CD4-positive, alpha-beta T cell (primary cell): Measurements from ENCODE around the gene SMOC2. TPM values are rescaled to one million over a fixed set of nuclear protein-coding genes. Genes with fewer than 3 reads are reported as not detected.

Experiments used
- ATAC-seq: fragments of 200-7000 bp; cut with Tn5 transposase; one replicate; pipeline ENCODE4 v1.10.0; 2022; ENCODE audit warnings: mild to moderate bottlenecking; ENCODE audit not compliant: poor library complexity
- CTCF ChIA-PET: fragments of 350-600 bp; sonication (Branson Sonifier 250); formaldehyde crosslinking; loops from one replicate; lab custom pipeline; 2021; ENCODE audit warnings: antibody characterized with exemption, inconsistent platforms; lab: Charles Lee
- POLR2A ChIA-PET: fragments of 350-600 bp; sonication (Branson Sonifier 250); formaldehyde crosslinking; loops from one replicate; lab custom pipeline; 2021; ENCODE audit warnings: antibody characterized with exemption, inconsistent platforms; lab: Charles Lee
- DNase-seq, 14 experiments: peaks; one replicate each; pipeline ENCODE4 v3.0.0-alpha.2; 2013 to 2020; ENCODE audit warnings: mixed read lengths in 2 of 14
- H3K27ac ChIP-seq, 2 donors: one replicate each; pipeline versions ENCODE4 v1.5.1 to v1.7.0; 2013; ENCODE audit warnings: low read length in 2 of 2, low read depth in 1 of 2, mild to moderate bottlenecking in 1 of 2
- H3K27me3 ChIP-seq, 2 experiments: 1 replicate in 1 of 2; 2 replicates in 1 of 2; pipeline versions ENCODE4 v1.6.1 to v1.7.0; 2013; ENCODE audit warnings: low read length in 2 of 2, control low read depth in 1 of 2, mild to moderate bottlenecking in 1 of 2, moderate library complexity in 1 of 2; ENCODE audit not compliant: insufficient read depth in 2 of 2, control insufficient read depth in 1 of 2
- H3K36me3 ChIP-seq: one replicate; pipeline ENCODE4 v1.6.1; 2013; ENCODE audit warnings: low read length, control low read depth; ENCODE audit not compliant: insufficient read depth
- H3K4me1 ChIP-seq: one replicate; pipeline ENCODE4 v1.6.1; 2013; ENCODE audit warnings: low read length, control low read depth; ENCODE audit not compliant: insufficient read depth
- H3K4me3 ChIP-seq: one replicate; pipeline ENCODE4 v1.5.1; 2013; ENCODE audit warnings: mild to moderate bottlenecking, low read length, moderate library complexity
- H3K9me3 ChIP-seq, 2 experiments: 1 replicate in 1 of 2; 2 replicates in 1 of 2; pipeline versions ENCODE4 v1.6.1 to v1.7.0; 2013; ENCODE audit warnings: low read length in 2 of 2, mild to moderate bottlenecking in 2 of 2, control low read depth in 1 of 2, moderate library complexity in 1 of 2; ENCODE audit not compliant: control insufficient read depth in 1 of 2, insufficient read depth in 1 of 2
- H3K27ac Mint-ChIP-seq: one replicate; pipeline ENCODE4 v1.8.0; 2020; ENCODE audit warnings: mixed read lengths
- H3K27me3 Mint-ChIP-seq: one replicate; pipeline ENCODE4 v1.8.0; 2021; ENCODE audit warnings: mixed read lengths
- H3K36me3 Mint-ChIP-seq: one replicate; pipeline ENCODE4 v1.8.0; 2021; ENCODE audit warnings: low read depth, mixed read lengths
- H3K4me1 Mint-ChIP-seq: one replicate; pipeline ENCODE4 v1.8.0; 2021; ENCODE audit warnings: low read depth, mixed read lengths
- H3K4me3 Mint-ChIP-seq: one replicate; pipeline ENCODE4 v1.8.0; 2020; ENCODE audit warnings: mild to moderate bottlenecking, mixed read lengths
- H3K9me3 Mint-ChIP-seq: one replicate; pipeline ENCODE4 v1.8.0; 2020; ENCODE audit warnings: mixed read lengths
- CTCF ChIP-seq: fragments of 200-600 bp; IDR thresholded peaks from one replicate; pipeline ENCODE4 v1.8.0; 2022; ENCODE audit warnings: antibody characterized with exemption, mild to moderate bottlenecking
- intact Hi-C, 2 experiments: fragments of 100-400 bp; cut with DNase I in 1 of 2; cut with micrococcal nuclease in 1 of 2; formaldehyde crosslinking; loops; one replicate each; pipeline versions ENCODE4 v1.15.1 to v1.9.0; 2023 to 2025; cut with DNase I, micrococcal nuclease
- total RNA-seq, 174 experiments: library from RNA in 2 of 174; stranded (reverse) in 2 of 174; gene quantifications; one replicate each; pipeline ENCODE4 v1.2.3 and lab custom pipeline; 2021 to 2026

The SMOC2 gene
- total RNA-seq, 2 experiments from 2014 or later = not detected

- no peak for TF ChIP-seq CTCF
- CTCF ChIA-PET = no interaction called here
- Histone ChIP-seq H3K27me3 (no peaks in the 10 kb centered on the region), H3K4me3 (no peak overlapping the region), H3K27ac (no peak overlapping the region), H3K4me1 (no peaks in the 10 kb centered on the region), H3K36me3 (no peaks in the 10 kb centered on the region), H3K9me3 (peaks cover 0 to 27% of the 10 kb centered on the region in 2 experiments)
- intact Hi-C loops = no loop called here
- no peaks in the 10 kb centered on the region for H3K36me3 Mint-ChIP-seq
- H3K9me3 Mint-ChIP-seq = no peaks in the 10 kb centered on the region
- DNase-seq = no peak
- H3K27ac Mint-ChIP-seq = no peak overlapping the region
- H3K4me1 Mint-ChIP-seq = no peaks in the 10 kb centered on the region
- H3K4me3 Mint-ChIP-seq = no peak overlapping the region
- H3K27me3 Mint-ChIP-seq = peaks cover 5% of the 10 kb centered on the region
- POLR2A ChIA-PET = no interaction called here
- no peak for ATAC-seq
These were observed 114.1 kb downstream of the SMOC2 start for GRCh38 chr6:168554898-168555617.

GRCh38 chr6:168555618-168556273 is 114.8 kb downstream of the SMOC2 start:
- Histone ChIP-seq H3K36me3 (no peaks in the 10 kb centered on the region), H3K4me3 (no peak overlapping the region), H3K27me3 (no peaks in the 10 kb centered on the region), H3K27ac (no peak overlapping the region), H3K4me1 (no peaks in the 10 kb centered on the region), H3K9me3 (peaks cover 0 to 27% of the 10 kb centered on the region in 2 experiments)
- ATAC-seq (no peak), DNase-seq (no peak)
- Mint-ChIP-seq H3K27ac (no peak overlapping the region), H3K4me1 (no peaks in the 10 kb centered on the region), H3K36me3 (no peaks in the 10 kb centered on the region), H3K4me3 (no peak overlapping the region), H3K9me3 (no peaks in the 10 kb centered on the region), H3K27me3 (peaks cover 7% of the 10 kb centered on the region)
- no peak for TF ChIP-seq CTCF
- CTCF ChIA-PET = no interaction called here
- POLR2A ChIA-PET = no interaction called here
- intact Hi-C loops = no loop called here

GRCh38 chr6:168557512-168557911 is 116.5 kb downstream of the SMOC2 start:
- H3K36me3 Mint-ChIP-seq = no peaks in the 10 kb centered on the region
- ChIA-PET CTCF (no interaction called here), POLR2A (no interaction called here)
- DNase-seq (no peak), ATAC-seq (no peak)
- H3K27me3 ChIP-seq = no peaks in the 10 kb centered on the region
- intact Hi-C loops = no loop called here
- no peaks in the 10 kb centered on the region for H3K4me1 Mint-ChIP-seq
- H3K27ac ChIP-seq = no peak overlapping the region
- no peak overlapping the region for H3K4me3 Mint-ChIP-seq
- H3K4me1 ChIP-seq = no peaks in the 10 kb centered on the region
- peaks cover 0 to 27% of the 10 kb centered on the region in 2 experiments for H3K9me3 ChIP-seq
- no peaks in the 10 kb centered on the region for H3K9me3 Mint-ChIP-seq
- no peak overlapping the region for H3K27ac Mint-ChIP-seq
- H3K36me3 ChIP-seq = no peaks in the 10 kb centered on the region
- no peak overlapping the region for H3K4me3 ChIP-seq
- no peak for TF ChIP-seq CTCF
- H3K27me3 Mint-ChIP-seq = peaks cover 7% of the 10 kb centered on the region
